Activated CD4-positive, alpha-beta T cell treated with anti-CD3 and anti-CD28 coated beads for 24 hours (primary cell): ENCODE results near the gene BNIP3.
"Not testable (repeated sequence)": the region's sequence is repeated elsewhere in the genome, so short reads cannot be mapped to it uniquely, and the experiment has no call there.

Source experiments
- DNase-seq, 2 donors: peaks; one replicate each; pipeline ENCODE4 v3.0.0-alpha.2; 2020; ENCODE audit warnings: low read depth in 2 of 2

The BNIP3 gene

GRCh38 chr10:131929122-131929845, 52.4 kb downstream of the BNIP3 start:
- no peak for DNase-seq

GRCh38 chr10:131928248-131929095, 53.3 kb downstream of the BNIP3 start:
- DNase-seq, result peak; percentile 12 to 42

DNA sequence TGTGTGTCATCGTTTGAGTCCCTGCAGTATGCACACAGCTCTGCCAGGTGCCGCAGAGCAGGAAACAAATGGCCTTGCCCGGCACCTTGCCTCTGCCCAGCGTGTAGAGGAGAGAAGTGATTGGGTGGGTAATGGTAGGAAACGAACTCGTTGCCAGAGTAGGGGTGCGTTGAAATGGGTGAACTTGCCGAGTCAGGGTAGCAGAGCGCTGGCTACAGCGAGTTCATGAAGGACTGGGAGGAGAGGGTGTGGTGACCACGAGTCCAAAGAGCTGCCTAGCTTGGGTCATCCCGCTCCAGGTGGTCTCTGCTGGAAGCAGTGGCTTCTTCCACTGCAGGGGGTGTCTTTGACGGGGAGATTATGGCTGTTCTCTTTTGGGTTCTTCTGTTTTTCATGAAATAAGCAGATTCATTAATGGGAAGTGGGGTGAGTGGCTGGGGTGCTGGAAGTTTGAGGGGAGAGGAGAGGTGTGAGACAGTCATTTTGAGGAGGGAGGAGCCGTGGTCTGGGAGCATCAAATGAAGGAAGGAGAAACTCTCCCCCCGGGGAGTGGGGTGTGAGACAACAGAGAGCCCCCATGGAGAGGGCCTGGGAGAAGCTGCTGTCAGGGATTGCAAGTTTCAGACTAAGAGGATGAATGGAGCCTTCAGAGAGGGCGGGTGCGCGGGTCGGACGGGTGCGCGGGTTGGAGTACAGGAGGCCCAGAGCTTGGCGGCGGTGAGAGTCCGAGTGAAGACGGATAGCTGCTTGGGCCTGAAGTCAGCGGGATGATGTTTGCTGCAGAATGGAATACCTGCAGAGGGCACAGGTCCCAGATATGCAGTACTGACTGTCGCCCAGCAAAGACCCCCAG, 54.8 kb downstream of the BNIP3 start:
- DNase-seq, result no peak

- no peak for DNase-seq
Measured at GRCh38 chr10:131926253-131926652, 55.5 kb downstream of the BNIP3 start.

- no peak for DNase-seq
Measured at GRCh38 chr10:131925716-131926115, 56.0 kb downstream of the BNIP3 start.

DNA sequence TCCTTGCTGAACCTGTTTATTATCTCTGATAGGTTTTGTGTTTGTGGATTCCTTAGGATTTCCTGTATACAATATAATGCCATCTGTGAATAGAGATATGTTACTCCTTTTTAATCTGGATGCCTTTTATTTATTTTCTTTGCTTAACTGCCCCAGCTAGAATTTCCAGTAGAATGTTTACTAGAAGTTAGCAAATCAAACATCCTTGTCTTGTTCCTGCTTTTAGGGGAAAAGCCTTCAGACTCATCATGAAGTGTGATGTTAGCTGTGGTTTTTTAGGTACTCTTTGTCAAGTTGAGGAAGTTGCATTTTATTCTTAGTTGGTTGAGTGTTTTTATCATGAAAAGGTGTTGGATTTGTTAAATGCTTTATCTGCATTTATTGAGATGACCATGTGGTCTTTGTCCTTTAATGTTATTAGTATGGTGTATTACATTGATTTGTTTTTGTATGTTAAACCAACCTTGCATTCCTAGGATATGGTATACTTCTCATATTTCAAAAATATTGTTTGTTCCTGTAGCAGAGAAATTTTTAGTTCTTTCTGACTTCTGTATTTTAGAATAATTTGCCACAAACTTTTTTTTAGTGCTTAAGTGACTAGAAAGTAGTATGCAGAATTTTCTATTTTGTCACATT, 56.6 kb downstream of the BNIP3 start:
- no peak for DNase-seq

DNA sequence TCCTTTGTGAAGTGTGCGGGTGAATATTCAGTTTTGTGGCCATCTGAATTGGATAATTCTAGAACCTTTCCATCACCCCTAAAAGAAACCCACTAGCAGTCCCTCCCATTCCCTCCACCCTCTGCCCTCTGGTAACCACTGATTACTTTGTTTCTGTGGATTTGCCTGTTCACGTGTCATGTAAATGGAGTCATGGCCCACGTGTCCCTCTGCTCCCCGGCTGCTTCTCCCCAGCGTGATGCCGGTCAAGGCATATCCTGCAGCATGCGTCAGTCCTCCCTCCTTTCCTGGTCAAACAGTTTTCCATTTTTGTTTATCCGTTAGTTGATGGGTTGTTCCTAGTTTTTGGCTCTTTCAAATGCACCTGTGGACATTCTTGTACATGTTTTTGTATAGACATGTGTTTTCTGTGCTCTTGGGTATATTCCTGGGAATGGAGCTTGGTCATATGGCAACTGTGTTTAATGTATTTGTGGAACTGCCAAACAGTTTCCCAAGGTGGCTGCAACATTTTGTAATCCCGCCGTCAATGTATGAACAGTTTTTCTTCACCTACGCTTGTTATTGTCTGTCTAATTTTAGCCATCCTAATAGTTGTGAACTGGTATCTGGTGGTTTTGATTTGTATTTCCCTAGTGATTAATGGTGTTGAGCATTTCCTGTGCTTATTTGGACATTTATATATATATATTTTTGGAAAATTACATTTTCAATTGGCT, 58.5 kb downstream of the BNIP3 start:
- no peak for DNase-seq

GRCh38 chr10:131921184-131921583, 60.5 kb downstream of the BNIP3 start:
- no peak for DNase-seq

DNA sequence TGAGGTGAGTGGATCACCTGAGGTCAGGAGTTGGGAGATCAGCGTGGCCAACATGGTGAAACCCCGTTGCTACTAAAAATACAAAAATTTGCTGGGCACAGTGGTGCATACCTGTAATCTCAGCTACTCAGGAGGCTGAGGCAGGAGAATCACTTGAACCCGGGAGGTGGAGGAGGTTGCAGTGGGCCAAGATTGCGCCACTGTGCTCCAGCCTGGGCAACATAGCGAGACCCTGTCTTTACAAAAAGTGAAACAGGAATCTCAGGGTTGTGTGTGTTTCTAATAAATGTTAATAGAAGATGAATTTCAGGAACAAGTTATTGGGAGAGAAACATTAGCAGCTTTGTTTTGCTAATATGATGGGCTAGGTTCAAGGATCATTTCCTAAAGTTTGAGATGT, 61.0 kb downstream of the BNIP3 start:
- DNase-seq, result no peak

- no peak for DNase-seq
Measured at GRCh38 chr10:131920151-131920550, 61.6 kb downstream of the BNIP3 start.

GRCh38 chr10:131919461-131919860, 62.3 kb downstream of the BNIP3 start:
- DNase-seq, result not testable (repeated sequence)
